A673 (cell line): ENCODE data around the gene BANP. TPM values are rescaled to one million over a fixed set of nuclear protein-coding genes. Genes with fewer than 3 reads are reported as not detected.

Experiments used
- BruUV-seq: library from RNA; stranded (reverse); fragments of 400-500 nt; replicated peaks from 2 replicates; lab custom pipeline; 2021; lab: Mats Ljungman, UMichigan
- CTCF ChIA-PET: fragments of 300-600 bp; sonication (Branson Sonifier 250); formaldehyde crosslinking; loops from one replicate; lab custom pipeline; 2022; ENCODE audit warnings: antibody characterized with exemption; lab: Charles Lee
- POLR2A ChIA-PET: fragments of 300-600 bp; sonication (Branson Sonifier 250); formaldehyde crosslinking; loops from one replicate; lab custom pipeline; 2022; ENCODE audit warnings: antibody characterized with exemption; ENCODE audit not compliant: low non-redundant PET; lab: Charles Lee
- DNase-seq: peaks from one replicate; pipeline ENCODE4 v3.0.0-alpha.2; 2015; ENCODE audit warnings: low spot score
- H3K27ac ChIP-seq: fragments of 200-600 bp; sonication (generic); 2 replicates; pipeline ENCODE4 v1.5.1; 2016; ENCODE audit warnings: mixed run types, low read depth, mild to moderate bottlenecking, mixed read lengths, antibody characterized with exemption, low read length; ENCODE audit not compliant: poor library complexity, severe bottlenecking
- H3K27me3 ChIP-seq: fragments of 200-600 bp; sonication (generic); replicated peaks from 2 replicates; pipeline ENCODE4 v1.6.1; 2017; ENCODE audit warnings: mixed run types, low read depth, mild to moderate bottlenecking, mixed read lengths, antibody characterized with exemption, low read length; ENCODE audit not compliant: insufficient read depth, poor library complexity
- H3K36me3 ChIP-seq: fragments of 200-600 bp; sonication (generic); 2 replicates; pipeline ENCODE4 v1.6.1; 2016; ENCODE audit warnings: mixed run types, mild to moderate bottlenecking, mixed read lengths, antibody characterized with exemption, low read length; ENCODE audit not compliant: insufficient read depth, poor library complexity, severe bottlenecking
- H3K4me1 ChIP-seq: fragments of 200-600 bp; sonication (generic); 2 replicates; pipeline ENCODE4 v1.6.1; 2017; ENCODE audit warnings: mixed run types, mild to moderate bottlenecking, mixed read lengths, antibody characterized with exemption, low read length; ENCODE audit not compliant: insufficient read depth, poor library complexity, severe bottlenecking
- H3K4me3 ChIP-seq: fragments of 200-600 bp; sonication (generic); 2 replicates; pipeline ENCODE4 v1.5.1; 2016; ENCODE audit warnings: low read depth, mixed run types, mild to moderate bottlenecking, mixed read lengths, low read length; ENCODE audit not compliant: poor library complexity, severe bottlenecking
- H3K9me3 ChIP-seq: fragments of 200-600 bp; sonication (generic); 2 replicates; pipeline ENCODE4 v1.6.1; 2016; ENCODE audit warnings: mixed run types, low read depth, mild to moderate bottlenecking, mixed read lengths, antibody characterized with exemption, low read length; ENCODE audit not compliant: poor library complexity, severe bottlenecking
- CTCF ChIP-seq: fragments of 300-800, 200-600 bp; sonication (generic); conservative IDR thresholded peaks from 2 replicates; pipeline ENCODE4 v1.5.1; 2017; ENCODE audit warnings: low read depth, mild to moderate bottlenecking, antibody characterized with exemption, low read length, moderate library complexity, mixed read lengths
- EZH2 ChIP-seq: fragments of 200-600 bp; sonication (generic); IDR thresholded peaks from 2 replicates; pipeline ENCODE4 v1.6.1; 2017; ENCODE audit warnings: borderline replicate concordance, low read depth, mild to moderate bottlenecking, mixed read lengths, antibody characterized with exemption, low read length; ENCODE audit not compliant: poor library complexity, severe bottlenecking
- intact Hi-C: fragments of 100-400 bp; cut with micrococcal nuclease; formaldehyde crosslinking; loops from one replicate; pipeline ENCODE4 v1.10.0; 2022; ENCODE audit not compliant: unreplicated experiment
- total RNA-seq: library from RNA; stranded (reverse); gene quantifications from 2 replicates; pipeline ENCODE4 v1.2.3, GENCODE V29; 2021

Gene BANP
- total RNA-seq, 1 experiment from 2014 or later, result 44.3 TPM

- Histone ChIP-seq H3K4me3 (no peak overlapping the region), H3K4me1 (no peaks in the 10 kb centered on the region), H3K27me3 (no peaks in the 10 kb centered on the region), H3K36me3 (no peaks in the 10 kb centered on the region), H3K27ac (no peak overlapping the region), H3K9me3 (no peaks in the 10 kb centered on the region)
- ChIA-PET CTCF (no interaction called here), POLR2A (no interaction called here)
- TF ChIP-seq CTCF (no peak), EZH2 (no peak)
- BruUV-seq, result no TSS peak
- DNase-seq, result no peak
- intact Hi-C loops, result no loop called here
Measured at GRCh38 chr16:88059701-88060386, 108.6 kb downstream of the BANP start.

- no peaks in the 10 kb centered on the region for H3K27me3 ChIP-seq
- TF ChIP-seq CTCF, result peak; percentile 26; the same call in 1 of the 2 replicates
- no peak for TF ChIP-seq EZH2
- ChIA-PET CTCF (no interaction called here), POLR2A (no interaction called here)
- no peak overlapping the region for H3K4me3 ChIP-seq
- H3K36me3 ChIP-seq, result no peaks in the 10 kb centered on the region
- H3K4me1 ChIP-seq, result no peaks in the 10 kb centered on the region
- H3K9me3 ChIP-seq, result no peaks in the 10 kb centered on the region
- H3K27ac ChIP-seq, result no peak overlapping the region
- BruUV-seq, result no TSS peak
- no peak for DNase-seq
- intact Hi-C loops, result no loop called here
Measured at GRCh38 chr16:88060524-88061219, 109.4 kb downstream of the BANP start.

GRCh38 chr16:88061346-88062110 lies 110.3 kb downstream of the BANP start:
- POLR2A ChIA-PET, result no interaction called here
- Histone ChIP-seq H3K4me1 (no peaks in the 10 kb centered on the region), H3K4me3 (no peak overlapping the region), H3K27me3 (no peaks in the 10 kb centered on the region), H3K36me3 (no peaks in the 10 kb centered on the region), H3K9me3 (no peaks in the 10 kb centered on the region), H3K27ac (no peak overlapping the region)
- CTCF ChIA-PET, result no interaction called here
- intact Hi-C loops, result no loop called here
- DNase-seq, result no peak
- TF ChIP-seq CTCF, result no peak
- TF ChIP-seq EZH2, result no peak
- no TSS peak for BruUV-seq
